HG03571 (cell line): Measurements from ENCODE around the gene ZNF280A.
A peak's percentile ranks its signal among the peaks of the same experiment; 100 is the strongest.
"Not testable (repeated sequence)": the region's sequence is repeated elsewhere in the genome, so short reads cannot be mapped to it uniquely, and the experiment has no call there.

Experiments used
- ATAC-seq: cut with Tn5 transposase; IDR thresholded peaks from one replicate; pipeline ENCODE4 v1.9.1; 2021; ENCODE audit not compliant: unreplicated experiment

The ZNF280A gene

GRCh38 chr22:22515890-22516289 lies 4.2 kb downstream of the ZNF280A start:
- ATAC-seq, result no peak

GRCh38 chr22:22514431-22514830 lies 5.6 kb downstream of the ZNF280A start:
- ATAC-seq, result not testable (repeated sequence)

- ATAC-seq, result no peak
Observed at GRCh38 chr22:22513619-22514018, 6.5 kb downstream of the ZNF280A start.

GRCh38 chr22:22512951-22513350 lies 7.1 kb downstream of the ZNF280A start:
- ATAC-seq, result no peak

GRCh38 chr22:22510833-22511232 lies 9.2 kb downstream of the ZNF280A start:
- not testable (repeated sequence) for ATAC-seq

GRCh38 chr22:22509912-22510311 lies 10.2 kb downstream of the ZNF280A start:
- ATAC-seq, result not testable (repeated sequence)

- peak; percentile 80 for ATAC-seq
Observed at GRCh38 chr22:22508274-22509176, 11.5 kb downstream of the ZNF280A start, which contains the start of gene ZNF280B. Gene ZNF280B, minus strand, starts transcription at chr22:22508742. Its CDS starts 19,344 bp downstream, at chr22:22489398.

- ATAC-seq, result no peak
Observed at GRCh38 chr22:22507743-22508273, 12.3 kb downstream of the ZNF280A start.

- ATAC-seq, result no peak
Observed at GRCh38 chr22:22506736-22507135, 13.3 kb downstream of the ZNF280A start.

- ATAC-seq, result no peak
Observed at GRCh38 chr22:22498267-22498666, 21.8 kb downstream of the ZNF280A start.

GRCh38 chr22:22491589-22491988 lies 28.5 kb downstream of the ZNF280A start:
- ATAC-seq, result not testable (repeated sequence)

- ATAC-seq, result no peak
Observed at GRCh38 chr22:22488736-22489135, 31.3 kb downstream of the ZNF280A start.

GRCh38 chr22:22487869-22488597 lies 32.0 kb downstream of the ZNF280A start:
- no peak for ATAC-seq

- no peak for ATAC-seq
Observed at GRCh38 chr22:22487059-22487458, 33.0 kb downstream of the ZNF280A start.

- no peak for ATAC-seq
Observed at GRCh38 chr22:22486132-22486899, 33.8 kb downstream of the ZNF280A start.

GRCh38 chr22:22485524-22485923 lies 34.5 kb downstream of the ZNF280A start:
- no peak for ATAC-seq

GRCh38 chr22:22484023-22484422 lies 36.0 kb downstream of the ZNF280A start:
- ATAC-seq, result no peak

- ATAC-seq, result no peak
Observed at GRCh38 chr22:22480940-22481339, 39.1 kb downstream of the ZNF280A start.

- no peak for ATAC-seq
Observed at GRCh38 chr22:22479999-22480532, 40.0 kb downstream of the ZNF280A start.

GRCh38 chr22:22479116-22479515 lies 41.0 kb downstream of the ZNF280A start:
- no peak for ATAC-seq

GRCh38 chr22:22478470-22478869 lies 41.6 kb downstream of the ZNF280A start:
- no peak for ATAC-seq
